GM23338 (cell line): ENCODE data around the gene SMR3A. TPM values are rescaled to one million over a fixed set of nuclear protein-coding genes. Genes with fewer than 3 reads are reported as not detected.

Experiments used
- ATAC-seq: fragments of 200-7000 bp; cut with Tn5 transposase; 3 replicates; pipeline ENCODE4 v1.9.1; 2020
- DNase-seq: peaks from one replicate; pipeline ENCODE4 v3.0.0-alpha.2; 2015; ENCODE audit warnings: low spot score
- H2AFZ ChIP-seq: fragments of 200-600 bp; sonication (generic); 2 replicates; pipeline ENCODE4 v1.8.0; 2016; ENCODE audit warnings: antibody characterized with exemption, mild to moderate bottlenecking, moderate library complexity
- H3F3A ChIP-seq: fragments of 200-600 bp; sonication (generic); replicated peaks from 2 replicates; pipeline ENCODE4 v1.8.0; 2017; ENCODE audit warnings: antibody characterized with exemption, mixed run types, low read depth
- H3K27ac ChIP-seq: fragments of 200-600 bp; sonication (generic); 2 replicates; pipeline ENCODE4 v1.6.1; 2016; ENCODE audit warnings: low read depth
- H3K27me3 ChIP-seq: fragments of 200-600 bp; sonication (generic); 2 replicates; pipeline ENCODE4 v1.8.0; 2016; ENCODE audit warnings: mild to moderate bottlenecking, mixed run types, moderate library complexity; ENCODE audit not compliant: insufficient read depth
- H3K36me3 ChIP-seq: fragments of 200-600 bp; sonication (generic); 2 replicates; pipeline ENCODE4 v1.8.0; 2016; ENCODE audit warnings: mild to moderate bottlenecking; ENCODE audit not compliant: insufficient read depth
- H3K4me1 ChIP-seq: fragments of 200-600 bp; sonication (generic); 2 replicates; pipeline ENCODE4 v1.8.0; 2016; ENCODE audit warnings: mild to moderate bottlenecking, moderate library complexity; ENCODE audit not compliant: insufficient read depth
- H3K4me2 ChIP-seq: fragments of 200-600 bp; sonication (generic); 2 replicates; pipeline ENCODE4 v1.7.1; 2017; ENCODE audit warnings: mixed run types
- H3K4me3 ChIP-seq: fragments of 200-600 bp; sonication (generic); 2 replicates; pipeline ENCODE4 v1.6.1; 2016; ENCODE audit warnings: mixed run types
- H3K79me2 ChIP-seq: fragments of 200-600 bp; sonication (generic); replicated peaks from 2 replicates; pipeline ENCODE4 v1.8.0; 2017; ENCODE audit warnings: mild to moderate bottlenecking; ENCODE audit not compliant: insufficient read depth
- H3K9me2 ChIP-seq: fragments of 200-600 bp; sonication (generic); 2 replicates; pipeline ENCODE4 v1.8.0; 2017; ENCODE audit not compliant: insufficient read depth
- H4K20me1 ChIP-seq: fragments of 200-600 bp; sonication (generic); replicated peaks from 2 replicates; pipeline ENCODE4 v1.8.0; 2017; ENCODE audit warnings: mild to moderate bottlenecking; ENCODE audit not compliant: insufficient read depth
- H3K27ac Mint-ChIP-seq: 2 replicates; pipeline ENCODE4 v1.8.0; 2020; ENCODE audit warnings: inconsistent platforms, mild to moderate bottlenecking, moderate library complexity, mixed read lengths
- H3K27me3 Mint-ChIP-seq: 3 replicates; pipeline ENCODE4 v1.8.0; 2022; ENCODE audit warnings: low read depth, mild to moderate bottlenecking, moderate library complexity, mixed read lengths, inconsistent platforms; ENCODE audit not compliant: insufficient read depth, poor library complexity
- H3K36me3 Mint-ChIP-seq: 3 replicates; pipeline ENCODE4 v1.8.0; 2021; ENCODE audit warnings: low read depth, mild to moderate bottlenecking, inconsistent platforms, moderate library complexity, mixed read lengths
- H3K4me1 Mint-ChIP-seq: 3 replicates; pipeline ENCODE4 v1.8.0; 2020; ENCODE audit warnings: mild to moderate bottlenecking, inconsistent platforms, mixed read lengths
- H3K4me3 Mint-ChIP-seq: 3 replicates; pipeline ENCODE4 v1.8.0; 2021; ENCODE audit warnings: moderate library complexity, mild to moderate bottlenecking, inconsistent platforms, mixed read lengths
- H3K9me3 Mint-ChIP-seq: 3 replicates; pipeline ENCODE4 v1.8.0; 2020; ENCODE audit warnings: moderate library complexity, mild to moderate bottlenecking, inconsistent platforms, mixed read lengths
- CREB1 ChIP-seq: fragments of 250-450 bp; sonication (Bioruptor Pico); IDR thresholded peaks from 2 replicates; pipeline ENCODE4 v1.5.0; 2020; ENCODE audit warnings: low read depth, mild to moderate bottlenecking, moderate library complexity
- CTCF ChIP-seq, 2 experiments: fragments of 200-600 bp in 1 of 2; sonication (generic) in 1 of 2; conservative IDR thresholded peaks; 2 replicates each; pipeline versions ENCODE4 v1.5.1 to v1.6.1; 2016 to 2017; ENCODE audit warnings: antibody characterized with exemption in 2 of 2, low read depth in 2 of 2, mild to moderate bottlenecking in 2 of 2, moderate library complexity in 1 of 2
- ETS1 ChIP-seq: IDR thresholded peaks from 2 replicates; pipeline ENCODE4 v1.6.1; 2016; ENCODE audit warnings: antibody characterized with exemption
- EZH2 ChIP-seq: fragments of 200-600 bp; sonication (generic); IDR thresholded peaks from one replicate; pipeline ENCODE4 v1.8.0; 2017; ENCODE audit warnings: antibody characterized with exemption, mild to moderate bottlenecking, low read depth; ENCODE audit not compliant: unreplicated experiment
- EZH2phosphoT487 ChIP-seq: fragments of 200-600 bp; sonication (generic); IDR thresholded peaks from one replicate; pipeline ENCODE4 v1.8.1; 2018; ENCODE audit warnings: antibody characterized with exemption; ENCODE audit not compliant: unreplicated experiment
- JUNB ChIP-seq: IDR thresholded peaks from one replicate; pipeline ENCODE4 v1.6.1; 2016; ENCODE audit warnings: antibody characterized with exemption; ENCODE audit not compliant: unreplicated experiment
- NANOG ChIP-seq: IDR thresholded peaks from 2 replicates; pipeline ENCODE4 v1.6.1; 2016; ENCODE audit warnings: antibody characterized with exemption, borderline replicate concordance
- POLR2AphosphoS5 ChIP-seq: IDR thresholded peaks from 2 replicates; pipeline ENCODE4 v1.6.1; 2016; ENCODE audit warnings: antibody characterized with exemption, low read depth
- STAT1 ChIP-seq: IDR thresholded peaks from one replicate; pipeline ENCODE4 v1.6.1; 2016; ENCODE audit warnings: antibody characterized with exemption; ENCODE audit not compliant: unreplicated experiment
- ZNF114 ChIP-seq: fragments of 250-450 bp; sonication (Bioruptor Pico); IDR thresholded peaks from 2 replicates; pipeline ENCODE4 v1.5.0; 2020; ENCODE audit warnings: mild to moderate bottlenecking, moderate library complexity
- ZNF331 ChIP-seq: fragments of 250-450 bp; sonication (Bioruptor Pico); IDR thresholded peaks from 2 replicates; pipeline ENCODE4 v1.5.0; 2020; ENCODE audit warnings: low read depth, mild to moderate bottlenecking, moderate library complexity
- ZNF462 ChIP-seq: fragments of 250-450 bp; sonication (Bioruptor Pico); IDR thresholded peaks from 2 replicates; pipeline ENCODE4 v1.5.0; 2020; ENCODE audit warnings: mild to moderate bottlenecking, moderate library complexity
- polyA plus RNA-seq: library from polyadenylated mRNA; unstranded; fragments of >200 nt; fragmentation: Nextera tagmentation; extraction: Ambion mirVana; gene quantifications from 2 replicates; pipeline ENCODE4 v1.2.1, GENCODE V29; 2016
- total RNA-seq: library from RNA; depleted of rRNA; stranded (reverse); fragments of >200 nt; shearing (Covaris generic); gene quantifications from 2 replicates; pipeline ENCODE4 v1.2.3, GENCODE V29; 2014
- TF ChIP-seq, protein P1 (sequence below): IDR thresholded peaks from one replicate; pipeline ENCODE4 v1.6.1; 2018; ENCODE audit warnings: antibody characterized with exemption; ENCODE audit not compliant: unreplicated experiment

The SMR3A gene
- total and polyA plus RNA-seq, 2 experiments from 2014 or later = not detected

- ATAC-seq = no peak
- Histone ChIP-seq H3K4me1 (no peaks in the 10 kb centered on the region), H3K27me3 (no peaks in the 10 kb centered on the region), H3K79me2 (no peaks in the 10 kb centered on the region), H3K4me3 (no peak overlapping the region), H3F3A (no peaks in the 10 kb centered on the region), H2AFZ (no peak overlapping the region), H3K4me2 (no peak overlapping the region), H3K27ac (no peak overlapping the region), H3K9me2 (no peaks in the 10 kb centered on the region; the same call in 1 of the 2 replicates), H3K36me3 (no peaks in the 10 kb centered on the region), H4K20me1 (no peaks in the 10 kb centered on the region)
- TF ChIP-seq, protein P1, sequence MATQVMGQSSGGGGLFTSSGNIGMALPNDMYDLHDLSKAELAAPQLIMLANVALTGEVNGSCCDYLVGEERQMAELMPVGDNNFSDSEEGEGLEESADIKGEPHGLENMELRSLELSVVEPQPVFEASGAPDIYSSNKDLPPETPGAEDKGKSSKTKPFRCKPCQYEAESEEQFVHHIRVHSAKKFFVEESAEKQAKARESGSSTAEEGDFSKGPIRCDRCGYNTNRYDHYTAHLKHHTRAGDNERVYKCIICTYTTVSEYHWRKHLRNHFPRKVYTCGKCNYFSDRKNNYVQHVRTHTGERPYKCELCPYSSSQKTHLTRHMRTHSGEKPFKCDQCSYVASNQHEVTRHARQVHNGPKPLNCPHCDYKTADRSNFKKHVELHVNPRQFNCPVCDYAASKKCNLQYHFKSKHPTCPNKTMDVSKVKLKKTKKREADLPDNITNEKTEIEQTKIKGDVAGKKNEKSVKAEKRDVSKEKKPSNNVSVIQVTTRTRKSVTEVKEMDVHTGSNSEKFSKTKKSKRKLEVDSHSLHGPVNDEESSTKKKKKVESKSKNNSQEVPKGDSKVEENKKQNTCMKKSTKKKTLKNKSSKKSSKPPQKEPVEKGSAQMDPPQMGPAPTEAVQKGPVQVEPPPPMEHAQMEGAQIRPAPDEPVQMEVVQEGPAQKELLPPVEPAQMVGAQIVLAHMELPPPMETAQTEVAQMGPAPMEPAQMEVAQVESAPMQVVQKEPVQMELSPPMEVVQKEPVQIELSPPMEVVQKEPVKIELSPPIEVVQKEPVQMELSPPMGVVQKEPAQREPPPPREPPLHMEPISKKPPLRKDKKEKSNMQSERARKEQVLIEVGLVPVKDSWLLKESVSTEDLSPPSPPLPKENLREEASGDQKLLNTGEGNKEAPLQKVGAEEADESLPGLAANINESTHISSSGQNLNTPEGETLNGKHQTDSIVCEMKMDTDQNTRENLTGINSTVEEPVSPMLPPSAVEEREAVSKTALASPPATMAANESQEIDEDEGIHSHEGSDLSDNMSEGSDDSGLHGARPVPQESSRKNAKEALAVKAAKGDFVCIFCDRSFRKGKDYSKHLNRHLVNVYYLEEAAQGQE = no peak
- TF ChIP-seq NANOG = no peak
- no peak for TF ChIP-seq EZH2
- TF ChIP-seq POLR2AphosphoS5 = no peak
- TF ChIP-seq JUNB = no peak
- no peak for TF ChIP-seq EZH2phosphoT487
- TF ChIP-seq ZNF114 (CRISPR knock-in tag) = no peak
- no peak for TF ChIP-seq ETS1
- no peak for TF ChIP-seq CREB1 (CRISPR knock-in tag)
- TF ChIP-seq ZNF462 (CRISPR knock-in tag) = no peak
- TF ChIP-seq STAT1 = no peak
- TF ChIP-seq CTCF (conservative IDR thresholded peaks at IDR 0.05; ENCODE audit: low read depth in 2 of 2) = no peak
- TF ChIP-seq ZNF331 (CRISPR knock-in tag) = no peak
- Mint-ChIP-seq H3K4me1 (no peaks in the 10 kb centered on the region; the same call in 1 of the 3 replicates), H3K27me3 (no peaks in the 10 kb centered on the region), H3K27ac (no peak overlapping the region), H3K4me3 (no peak overlapping the region), H3K36me3 (no peaks in the 10 kb centered on the region), H3K9me3 (peaks cover 3% of the 10 kb centered on the region; the same call in 2 of the 3 replicates)
- no peak for DNase-seq
These were observed 4.9 kb downstream of the SMR3A start for GRCh38 chr4:70365479-70365878.
